Immature natural killer cell (primary cell): ENCODE measurements around the gene GAL3ST3. TPM values are rescaled to one million over a fixed set of nuclear protein-coding genes. Genes with fewer than 3 reads are reported as not detected.

ENCODE experiments used
- polyA plus RNA-seq, 3 donors: library from polyadenylated mRNA; unstranded; fragments of 300-500 nt; fragmentation: Illumina TruSeq; gene quantifications; one replicate each; pipeline ENCODE4 v1.2.3, GENCODE V29; 2021

The GAL3ST3 gene
- polyA plus RNA-seq, 3 donors from 2014 or later: not detected

Other genes starting within 250 kb of the GAL3ST3 start
- gene SNX32, start 215.2 kb downstream of the GAL3ST3 start, polyA plus RNA-seq: 1 to 10 TPM in 2 of 3 donors, under 1 TPM in 1; 0.30 to 1.7 (median 1.6) TPM
- gene CFL1, start 191.0 kb downstream of the GAL3ST3 start, polyA plus RNA-seq: 1,000 to 10,000 TPM; 2,883 to 4,279 (median 3,963) TPM
- gene MUS81, start 188.7 kb downstream of the GAL3ST3 start, polyA plus RNA-seq: 10 to 100 TPM; 22.7 to 47.0 (median 32.2) TPM
- 1 to 10 TPM; 1.6 to 6.3 (median 3.6) TPM for gene EFEMP2, start 176.4 kb downstream of the GAL3ST3 start, polyA plus RNA-seq
- gene CTSW, start 169.3 kb downstream of the GAL3ST3 start, polyA plus RNA-seq: 1,000 to 10,000 TPM; 2,066 to 3,052 (median 2,928) TPM
- gene FIBP, start 160.7 kb downstream of the GAL3ST3 start, polyA plus RNA-seq: 100 to 1,000 TPM; 120 to 145 (median 141) TPM
- 100 to 1,000 TPM in 2 of 3 donors, 10 to 100 TPM in 1; 62.9 to 159 (median 142) TPM for gene CCDC85B, start 158.5 kb downstream of the GAL3ST3 start, polyA plus RNA-seq
- gene FOSL1, start 148.8 kb downstream of the GAL3ST3 start, polyA plus RNA-seq: under 1 TPM; 0.13 to 0.30 (median 0.17) TPM
- 10 to 100 TPM; 45.7 to 84.5 (median 60.4) TPM for gene C11orf68, start 130.1 kb downstream of the GAL3ST3 start, polyA plus RNA-seq
- 100 to 1,000 TPM; 135 to 234 (median 182) TPM for gene DRAP1, start 129.7 kb downstream of the GAL3ST3 start, polyA plus RNA-seq
- gene TSGA10IP, start 103.7 kb downstream of the GAL3ST3 start, polyA plus RNA-seq: not detected
- gene SART1, start 87.4 kb downstream of the GAL3ST3 start, polyA plus RNA-seq: 10 to 100 TPM in 2 of 3 donors, 1 to 10 TPM in 1; 7.5 to 53.0 (median 16.1) TPM
- 10 to 100 TPM; 14.0 to 26.0 (median 21.0) TPM for gene EIF1AD, start 47.0 kb downstream of the GAL3ST3 start, polyA plus RNA-seq
- 100 to 1,000 TPM; 212 to 366 (median 295) TPM for gene BANF1, start 46.7 kb downstream of the GAL3ST3 start, polyA plus RNA-seq
- not detected for gene CST6, start 37.2 kb downstream of the GAL3ST3 start, polyA plus RNA-seq
- 10 to 100 TPM; 17.2 to 41.1 (median 20.8) TPM for gene CATSPER1, start 22.7 kb downstream of the GAL3ST3 start, polyA plus RNA-seq
- gene SF3B2, start 3.2 kb upstream of the GAL3ST3 start, polyA plus RNA-seq: 100 to 1,000 TPM in 1 of 3 donors, 10 to 100 TPM in 2; 71.7 to 141 (median 76.7) TPM
- 10 to 100 TPM; 10.0 to 72.3 (median 23.9) TPM for gene PACS1, start 21.1 kb upstream of the GAL3ST3 start, polyA plus RNA-seq
- 1 to 10 TPM; 1.6 to 7.1 (median 3.9) TPM for gene KLC2, start 208.5 kb upstream of the GAL3ST3 start, polyA plus RNA-seq
- 10 to 100 TPM; 22.9 to 33.2 (median 25.8) TPM for gene RAB1B, start 219.5 kb upstream of the GAL3ST3 start, polyA plus RNA-seq
- gene CNIH2, start 229.0 kb upstream of the GAL3ST3 start, polyA plus RNA-seq: not detected
- gene YIF1A, start 240.0 kb upstream of the GAL3ST3 start, polyA plus RNA-seq: 10 to 100 TPM; 55.7 to 85.2 (median 62.1) TPM
- gene TMEM151A, start 242.7 kb upstream of the GAL3ST3 start, polyA plus RNA-seq: not detected